Uterus (tissue), 4 donors: Measurements from ENCODE around the gene CLCA1. TPM values are rescaled to one million over a fixed set of nuclear protein-coding genes. Genes with fewer than 3 reads are reported as not detected.

ENCODE experiments used
- DNase-seq, 2 donors: peaks; one replicate each; pipeline ENCODE4 v3.0.0-alpha.2; 2019 to 2020
- H3K27ac ChIP-seq, 2 donors: fragments of 200-600 bp; sonication (generic); 1 replicate in 1 of 2; 2 replicates in 1 of 2; pipeline ENCODE4 v1.5.1; 2016 to 2018
- H3K27me3 ChIP-seq, 2 donors: fragments of 200-600 bp; sonication (generic); one replicate each; pipeline ENCODE4 v1.5.1; 2018 to 2019; ENCODE audit warnings: control low read depth in 1 of 2
- H3K36me3 ChIP-seq, 2 donors: fragments of 200-600 bp; sonication (generic); one replicate each; pipeline ENCODE4 v1.5.1; 2019; ENCODE audit warnings: control low read depth in 1 of 2
- H3K4me1 ChIP-seq, 2 donors: fragments of 200-600 bp; sonication (generic); one replicate each; pipeline ENCODE4 v1.5.1; 2018 to 2019; ENCODE audit warnings: control low read depth in 1 of 2
- H3K4me3 ChIP-seq, 2 donors: fragments of 200-600 bp; sonication (generic); 1 replicate in 1 of 2; 2 replicates in 1 of 2; pipeline ENCODE4 v1.5.1; 2018 to 2019; ENCODE audit warnings: mild to moderate bottlenecking in 1 of 2
- H3K9me3 ChIP-seq, 2 donors: fragments of 200-600 bp; sonication (generic); one replicate each; pipeline ENCODE4 v1.5.1; 2019; ENCODE audit warnings: control low read depth in 1 of 2
- CTCF ChIP-seq, 4 experiments: fragments of 200-600 bp in 2 of 4; fragments of 450-650 bp in 2 of 4; sonication (generic) in 2 of 4; IDR thresholded peaks; one replicate each; pipeline ENCODE4 v1.5.1; 2016 to 2019; ENCODE audit warnings: antibody characterized with exemption in 4 of 4, mild to moderate bottlenecking in 2 of 4, moderate library complexity in 1 of 4
- POLR2A ChIP-seq, 2 donors: fragments of 450-650 bp; IDR thresholded peaks; one replicate each; pipeline ENCODE4 v1.6.1; 2016; ENCODE audit warnings: antibody characterized with exemption in 2 of 2, mild to moderate bottlenecking in 1 of 2, moderate library complexity in 1 of 2
- intact Hi-C: fragments of 100-400 bp; cut with DNase I; formaldehyde crosslinking; loops from one replicate; pipeline ENCODE4 v1.15.1; 2023; ENCODE audit warnings: low total_unique reads
- total RNA-seq, 4 donors: library from RNA; depleted of rRNA in 3 of 4; stranded (reverse); fragments of >200 nt in 3 of 4; gene quantifications; one replicate each; pipeline versions ENCODE4 v1.1.0 to v1.2.4, GENCODE V29; 2014 to 2023
- donor health status: DM: yes; HTN: yes; CAD: no.

The CLCA1 gene
- total RNA-seq, 4 donors from 2014 or later: 0.21 to 0.29 TPM; not detected in 2

GRCh38 chr1:86466986-86467385 lies 1.7 kb upstream of the CLCA1 start:
- Histone ChIP-seq H3K9me3 (no peaks in the 10 kb centered on the region), H3K27ac (no peak overlapping the region), H3K4me3 (no peak overlapping the region), H3K4me1 (no peaks in the 10 kb centered on the region), H3K36me3 (no peaks in the 10 kb centered on the region), H3K27me3 (no peaks in the 10 kb centered on the region)
- intact Hi-C loops: no loop called here
- DNase-seq: no peak
- TF ChIP-seq POLR2A (IDR thresholded peaks at IDR 0.05) (no peak), CTCF (IDR thresholded peaks at IDR 0.05) (no peak)

GRCh38 chr1:86470859-86471258 lies 2.1 kb downstream of the CLCA1 start:
- intact Hi-C loops: no loop called here
- TF ChIP-seq CTCF (IDR thresholded peaks at IDR 0.05) (no peak), POLR2A (IDR thresholded peaks at IDR 0.05) (no peak)
- Histone ChIP-seq H3K4me3 (no peak overlapping the region), H3K27ac (no peak overlapping the region), H3K36me3 (no peaks in the 10 kb centered on the region), H3K4me1 (no peaks in the 10 kb centered on the region), H3K9me3 (no peaks in the 10 kb centered on the region), H3K27me3 (no peaks in the 10 kb centered on the region)
- no peak for DNase-seq

- no peak for TF ChIP-seq POLR2A (IDR thresholded peaks at IDR 0.05)
- TF ChIP-seq CTCF (IDR thresholded peaks at IDR 0.05): no peak
Observed at GRCh38 chr1:86471291-86471690, 2.6 kb downstream of the CLCA1 start.

GRCh38 chr1:86472152-86472551 lies 3.4 kb downstream of the CLCA1 start:
- H3K36me3 ChIP-seq: no peaks in the 10 kb centered on the region
- no peak for DNase-seq
- no peak overlapping the region for H3K27ac ChIP-seq
- H3K9me3 ChIP-seq: no peaks in the 10 kb centered on the region
- H3K4me1 ChIP-seq: no peaks in the 10 kb centered on the region
- H3K27me3 ChIP-seq: no peaks in the 10 kb centered on the region
- no peak overlapping the region for H3K4me3 ChIP-seq
- intact Hi-C loops: no loop called here
- TF ChIP-seq POLR2A (IDR thresholded peaks at IDR 0.05): no peak
- TF ChIP-seq CTCF (IDR thresholded peaks at IDR 0.05): no peak

More at GRCh38 chr1:86471291-86471690, 2.6 kb downstream of the CLCA1 start:
- Histone ChIP-seq H3K36me3 (no peaks in the 10 kb centered on the region), H3K27ac (no peak overlapping the region), H3K4me3 (no peak overlapping the region), H3K9me3 (no peaks in the 10 kb centered on the region), H3K27me3 (no peaks in the 10 kb centered on the region), H3K4me1 (no peaks in the 10 kb centered on the region)
- DNase-seq: no peak
- intact Hi-C loops: no loop called here

GRCh38 chr1:86472767-86473166 lies 4.0 kb downstream of the CLCA1 start:
- intact Hi-C loops: no loop called here
- H3K4me3 ChIP-seq: no peak overlapping the region
- no peaks in the 10 kb centered on the region for H3K9me3 ChIP-seq
- no peak for DNase-seq
- H3K27ac ChIP-seq: no peak overlapping the region
- H3K36me3 ChIP-seq: no peaks in the 10 kb centered on the region
- peaks cover 0 to under 1% of the 10 kb centered on the region in 2 donors for H3K4me1 ChIP-seq
- no peaks in the 10 kb centered on the region for H3K27me3 ChIP-seq
- no peak for TF ChIP-seq CTCF (IDR thresholded peaks at IDR 0.05)
